ENCODE data around the gene TSEN54.
"Not testable (repeated sequence)": the region's sequence is repeated elsewhere in the genome, so short reads cannot be mapped to it uniquely, and the experiment has no call there.

TSEN54 gene

DNA sequence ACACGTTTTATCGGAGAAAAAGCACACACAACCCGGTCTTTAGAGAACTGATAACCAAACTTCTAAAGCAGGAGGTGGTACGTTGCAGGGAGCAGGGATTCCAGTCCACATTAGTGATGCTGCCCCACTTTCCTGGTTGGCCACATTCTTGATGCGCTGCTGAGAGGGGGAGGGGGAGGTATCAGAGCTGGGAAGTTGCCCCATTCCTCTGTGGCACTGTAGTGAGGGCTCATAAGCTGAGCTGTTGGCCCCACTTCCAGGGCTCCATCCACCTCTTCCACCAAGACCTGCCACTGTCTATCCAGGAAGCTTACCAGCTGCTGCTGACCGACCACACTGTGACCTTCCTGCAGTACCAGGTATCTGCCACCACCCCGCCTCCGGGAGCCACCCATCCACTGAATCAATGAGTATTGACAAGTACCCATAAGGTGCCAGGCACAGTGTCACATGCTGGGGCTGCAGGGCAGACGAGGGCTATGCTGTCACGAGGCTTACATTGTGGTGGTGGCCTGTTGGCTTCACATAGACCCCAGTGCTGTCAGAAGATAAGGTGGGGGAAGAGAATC is 1.1 kb downstream of the TSEN54 start:
- in situ Hi-C loops (cut with MboI; ENCODE audit: low sequenced_read_pairs): loop anchor here (10.0 kb wide), 1 partner anchor 213 kb away; no protein-coding TSS in a partner anchor

DNA sequence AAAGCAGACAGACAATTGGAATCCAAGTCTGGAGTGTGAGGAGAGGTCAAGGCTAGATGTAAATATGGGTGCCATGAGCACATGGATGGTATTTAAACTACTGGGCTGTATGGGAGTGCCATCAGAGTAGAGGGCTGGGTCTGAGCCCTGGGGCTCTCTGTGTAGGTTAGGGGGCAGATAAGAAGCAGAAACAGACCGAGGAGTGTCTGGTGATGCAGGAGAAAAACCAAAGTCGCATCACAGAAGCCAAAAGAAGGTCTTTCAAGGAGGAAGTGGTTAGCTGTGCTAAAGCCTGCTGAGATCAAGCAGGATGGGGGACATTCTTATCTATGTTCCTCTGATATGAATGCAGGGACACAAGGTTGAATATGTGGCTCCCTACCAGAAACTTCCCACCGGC is 1.9 kb downstream of the TSEN54 start:
- in situ Hi-C loops (cut with MboI; ENCODE audit: low sequenced_read_pairs): loop anchor here (10.0 kb wide), 1 partner anchor 213 kb away; no protein-coding TSS in a partner anchor

DNA sequence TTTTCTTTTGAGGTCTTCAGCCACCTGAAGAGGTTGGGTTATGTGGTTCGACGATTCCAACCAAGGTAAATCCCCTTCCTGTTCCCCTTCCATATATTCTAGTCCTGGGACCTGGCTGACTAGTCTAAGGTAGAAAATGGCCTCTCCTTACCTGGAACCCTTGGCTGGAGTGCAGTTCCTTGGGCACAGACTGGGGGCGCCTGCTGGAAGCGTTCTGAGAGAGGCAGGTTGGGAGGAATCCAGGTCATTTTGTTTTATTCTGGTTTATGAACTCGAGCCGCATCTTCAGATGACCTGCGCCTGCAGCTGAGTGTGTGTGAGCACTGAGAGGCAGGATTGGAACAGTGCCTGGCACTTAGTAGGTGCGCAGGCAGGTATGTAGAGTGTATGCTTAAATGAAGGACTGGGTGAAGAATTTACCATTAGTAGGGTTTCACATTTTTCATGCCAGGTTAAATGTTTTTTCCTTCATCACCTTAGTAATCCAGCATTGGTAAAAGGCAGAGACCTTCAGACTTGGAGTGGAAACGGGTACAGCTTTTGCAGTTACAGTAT is 2.7 kb downstream of the TSEN54 start:
- in situ Hi-C loops (cut with MboI; ENCODE audit: low sequenced_read_pairs): loop anchor here (10.0 kb wide), 1 partner anchor 214 kb away; no protein-coding TSS in a partner anchor

DNA sequence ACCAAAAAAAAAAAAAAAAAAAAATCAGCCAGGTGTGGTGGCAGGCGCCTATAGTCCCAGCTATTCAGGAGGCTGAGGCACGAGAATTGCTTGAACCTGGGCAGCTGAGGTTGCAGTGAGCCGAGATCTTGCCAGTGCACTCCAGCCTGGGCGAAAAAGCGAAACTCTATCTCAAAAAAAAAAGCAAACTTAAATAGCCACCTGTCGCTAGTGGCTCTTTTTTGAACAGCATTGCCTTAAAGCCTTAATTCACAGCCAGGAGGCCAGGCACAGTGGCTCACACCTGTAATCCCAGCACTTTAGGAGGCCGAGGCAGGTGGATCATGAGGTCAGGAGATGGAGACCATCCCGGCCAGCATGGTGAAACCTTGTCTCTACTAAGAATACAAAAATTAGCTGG is 4.1 kb downstream of the TSEN54 start:
- in situ Hi-C loops (cut with MboI; ENCODE audit: low sequenced_read_pairs): not testable (repeated sequence)

DNA sequence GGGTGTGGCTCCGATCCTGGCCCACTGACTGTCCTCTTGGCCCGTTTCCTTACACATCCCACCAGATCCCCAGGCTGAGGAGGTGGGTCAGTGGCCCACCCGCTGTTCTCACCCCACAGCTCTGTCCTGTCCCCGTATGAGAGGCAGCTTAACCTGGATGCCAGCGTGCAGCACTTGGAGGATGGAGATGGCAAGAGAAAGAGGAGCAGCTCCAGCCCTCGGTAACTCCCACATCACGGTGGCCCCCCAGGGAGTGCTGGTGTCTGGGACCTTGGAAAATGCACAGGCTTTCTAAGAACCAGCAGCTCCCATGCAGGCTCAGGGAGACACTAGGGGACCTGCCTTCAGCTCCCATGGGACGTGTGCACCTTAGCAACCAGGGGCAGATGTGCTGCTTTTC is 5.0 kb downstream of the TSEN54 start:
- in situ Hi-C loops (cut with MboI; ENCODE audit: low sequenced_read_pairs): no loop called here

DNA sequence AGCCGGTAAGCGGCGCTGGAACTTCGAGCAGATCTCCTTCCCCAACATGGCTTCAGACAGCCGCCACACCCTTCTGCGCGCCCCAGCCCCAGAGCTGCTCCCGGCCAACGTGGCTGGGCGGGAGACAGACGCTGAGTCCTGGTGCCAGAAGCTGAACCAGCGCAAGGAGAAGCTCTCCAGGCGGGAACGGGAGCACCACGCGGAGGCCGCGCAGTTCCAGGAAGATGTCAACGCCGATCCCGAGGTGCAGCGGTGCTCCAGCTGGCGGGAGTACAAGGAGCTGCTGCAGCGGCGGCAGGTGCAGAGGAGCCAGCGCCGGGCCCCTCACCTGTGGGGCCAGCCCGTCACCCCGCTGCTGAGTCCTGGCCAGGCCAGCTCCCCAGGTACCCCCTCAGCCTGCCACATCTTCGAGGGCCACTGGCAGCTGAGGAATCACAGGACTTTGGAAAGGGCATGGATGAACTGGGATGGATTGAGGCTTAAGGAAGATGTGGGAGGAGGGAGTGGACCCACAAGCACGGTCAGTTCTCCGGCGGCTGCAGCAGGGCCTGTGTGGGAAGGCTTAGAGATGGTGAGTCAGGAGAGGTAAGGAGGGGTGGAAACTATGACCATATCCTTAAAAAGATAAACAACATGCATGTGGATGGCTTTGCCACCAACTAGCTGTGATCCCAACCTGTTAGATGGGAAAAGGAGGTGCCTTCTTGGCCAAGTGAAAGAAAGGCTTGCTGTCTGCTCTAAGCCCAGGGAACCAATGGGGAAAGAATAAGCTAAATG is 5.8 kb downstream of the TSEN54 start:
- in situ Hi-C loops (cut with MboI; ENCODE audit: low sequenced_read_pairs): no loop called here

DNA sequence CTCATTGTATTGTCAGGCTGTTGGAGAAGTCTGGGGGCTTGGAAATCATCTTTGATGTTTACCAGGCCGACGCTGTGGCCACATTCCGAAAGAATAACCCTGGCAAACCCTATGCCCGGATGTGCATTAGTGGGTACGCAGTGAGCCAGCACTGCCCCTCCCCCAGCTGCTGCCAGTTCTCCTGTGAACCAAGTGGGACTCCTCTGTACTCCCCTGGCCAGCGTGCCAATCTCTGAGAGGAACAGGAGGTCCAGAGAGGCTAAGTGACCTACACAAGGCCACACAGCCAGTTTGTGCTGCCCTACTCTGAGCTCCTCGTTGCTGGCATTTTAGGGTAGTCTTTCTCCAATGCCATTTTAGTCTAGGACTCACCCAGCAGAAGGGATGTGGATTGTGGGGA is 7.3 kb downstream of the TSEN54 start:
- in situ Hi-C loops (cut with MboI; ENCODE audit: low sequenced_read_pairs): no loop called here

DNA sequence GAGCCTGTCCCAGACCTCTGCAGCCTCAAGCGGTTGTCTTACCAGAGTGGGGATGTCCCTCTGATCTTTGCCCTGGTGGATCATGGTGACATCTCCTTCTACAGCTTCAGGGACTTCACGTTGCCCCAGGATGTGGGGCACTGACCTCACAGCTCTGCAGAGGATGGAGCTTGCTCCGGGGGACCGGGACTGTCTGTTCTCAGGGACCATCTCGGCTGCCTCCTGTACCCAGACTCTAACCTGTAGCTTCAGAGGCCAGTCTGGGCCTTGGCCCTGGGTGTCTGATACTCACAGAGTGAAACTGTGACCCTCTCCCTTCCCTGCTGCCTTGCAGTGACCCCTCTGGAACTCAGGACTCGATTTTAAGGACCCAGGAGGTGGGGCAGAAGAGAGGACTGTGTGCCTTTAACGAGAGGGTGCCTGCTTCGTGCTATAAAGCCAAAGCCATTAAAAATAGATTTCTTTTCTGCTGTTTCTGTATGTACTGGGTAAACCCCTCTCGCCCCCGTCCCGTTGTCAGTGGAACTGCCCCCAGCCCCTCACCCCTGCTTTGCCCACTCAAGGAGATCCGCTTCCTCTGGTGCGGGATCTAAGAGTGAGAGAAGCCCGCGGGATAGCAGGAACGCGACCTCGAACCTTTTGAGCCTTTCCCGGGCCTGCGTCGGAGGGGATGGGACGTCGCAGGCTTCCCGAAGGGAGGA is 8.1 kb downstream of the TSEN54 start:
- in situ Hi-C loops (cut with MboI; ENCODE audit: low sequenced_read_pairs): no loop called here

DNA sequence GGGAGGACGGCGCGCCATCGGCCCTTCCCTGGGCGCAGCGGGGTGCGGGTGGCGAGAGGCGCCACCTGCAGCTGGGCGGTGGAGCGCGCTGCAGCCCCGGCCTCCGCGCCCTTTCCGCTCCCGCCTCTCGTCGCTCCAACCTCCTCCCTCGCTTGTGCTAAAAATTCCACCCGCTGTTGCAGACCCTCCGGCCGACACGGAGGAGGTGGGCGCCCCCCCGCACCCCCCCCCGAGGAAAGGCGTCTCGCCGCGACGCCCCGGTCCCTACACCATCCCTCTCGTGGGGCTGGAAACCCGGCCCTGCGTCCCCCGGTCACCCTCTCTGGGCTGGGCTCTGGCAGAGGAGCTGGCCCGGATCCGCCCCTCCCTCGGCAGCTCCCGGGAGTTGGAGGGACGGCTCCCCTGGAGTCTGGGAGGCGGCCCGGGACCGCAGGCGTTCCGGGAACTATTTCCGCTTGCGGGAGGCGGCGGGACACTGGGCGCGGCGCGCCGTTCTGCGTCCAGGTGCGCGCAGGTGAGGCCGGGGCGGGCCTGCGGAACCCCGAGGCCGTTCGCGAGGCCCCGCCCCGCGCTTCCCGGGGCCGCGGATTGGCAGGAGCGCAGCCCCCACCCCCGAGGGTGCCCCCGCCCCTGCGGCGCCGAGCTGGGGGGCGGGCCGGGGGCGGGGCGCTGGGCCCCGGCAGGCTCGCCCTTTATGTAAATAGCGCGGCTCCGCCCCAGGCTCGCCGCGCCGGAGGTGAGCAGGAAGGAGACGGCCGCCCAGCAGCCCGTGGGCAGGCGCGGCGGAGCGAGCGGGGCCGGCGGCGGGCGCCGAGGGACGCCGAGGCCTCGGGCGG is 8.9 kb downstream of the TSEN54 start, which contains the start of gene LLGL2:
LLGL2 (plus strand) TSS at position 728 of the 836 bp plus-strand sequence. CDS start 17,730 bp downstream, outside the sequence.
- in situ Hi-C loops (cut with MboI; ENCODE audit: low sequenced_read_pairs): no loop called here

DNA sequence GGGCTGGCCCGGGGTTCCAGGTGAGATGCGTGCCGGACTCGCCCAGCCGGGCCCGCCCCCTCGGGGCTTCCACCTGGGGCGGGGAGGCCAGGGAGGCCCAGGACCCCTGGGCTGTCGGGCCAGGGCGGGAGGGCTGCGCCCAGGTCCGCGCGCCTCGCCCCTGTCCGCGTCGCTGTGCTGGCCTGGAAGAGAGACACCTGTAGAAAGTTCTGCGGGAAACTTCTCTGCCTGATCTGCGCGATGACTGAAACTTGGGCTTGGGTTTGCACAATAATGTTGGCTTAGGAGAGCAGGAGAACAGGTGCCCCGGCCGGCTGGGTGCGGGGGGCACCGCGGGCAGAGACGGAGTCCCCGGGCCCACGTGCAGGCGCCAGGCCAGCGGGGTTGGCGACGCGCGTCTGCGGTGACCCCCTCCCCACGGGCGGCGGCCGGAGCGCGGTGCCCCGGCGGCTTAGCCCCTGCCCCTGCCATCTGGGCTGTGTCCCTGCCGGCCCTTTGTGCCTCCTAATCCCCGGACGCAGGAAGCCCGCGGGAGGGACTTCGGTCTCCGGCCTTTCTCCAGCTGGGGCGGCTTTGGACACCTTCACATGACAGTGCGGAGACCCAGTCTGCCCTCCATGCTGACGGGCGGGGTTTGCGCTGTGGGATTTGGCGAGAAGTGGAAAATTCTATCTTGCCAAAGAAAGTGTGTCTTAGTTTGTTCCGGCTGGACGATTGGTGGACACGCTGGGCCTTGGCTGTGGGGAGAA is 9.7 kb downstream of the TSEN54 start:
- in situ Hi-C loops (cut with MboI; ENCODE audit: low sequenced_read_pairs): no loop called here

DNA sequence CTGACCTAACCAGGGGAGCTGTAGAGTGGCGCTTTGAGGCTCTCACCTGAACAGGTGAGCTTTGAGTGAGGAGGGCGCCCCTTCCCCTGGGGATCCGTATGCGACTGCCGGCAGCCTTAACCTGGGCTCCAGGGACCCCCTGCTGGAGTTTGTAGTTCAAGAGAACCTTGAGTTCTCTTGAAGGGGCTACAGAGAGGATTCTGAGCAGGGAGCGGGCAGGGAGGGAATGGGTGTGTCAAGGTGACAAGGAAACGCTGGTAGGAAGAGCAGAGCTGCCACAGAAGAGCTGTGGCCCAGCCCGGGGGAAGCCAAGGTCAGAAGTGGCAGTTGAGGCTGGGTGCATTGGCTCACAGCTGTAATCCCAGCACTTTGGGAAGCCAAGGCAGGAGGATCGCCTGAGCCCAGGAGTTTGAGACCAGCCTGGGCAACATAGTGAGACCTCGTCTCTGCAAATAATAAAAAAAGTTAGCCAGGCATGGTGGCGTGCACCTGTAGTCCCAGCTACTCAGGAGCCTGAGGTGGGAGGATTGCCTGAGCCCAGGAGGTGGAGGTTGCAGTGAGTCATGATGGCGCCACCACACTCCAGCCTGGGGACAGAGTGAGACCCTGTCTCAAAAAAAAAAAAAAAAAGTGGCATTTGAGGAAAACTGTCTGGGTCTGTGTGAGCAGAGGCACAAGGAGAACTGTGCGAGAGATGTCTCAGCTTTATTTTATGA is 10.4 kb downstream of the TSEN54 start:
- in situ Hi-C loops (cut with MboI; ENCODE audit: low sequenced_read_pairs): no loop called here

DNA sequence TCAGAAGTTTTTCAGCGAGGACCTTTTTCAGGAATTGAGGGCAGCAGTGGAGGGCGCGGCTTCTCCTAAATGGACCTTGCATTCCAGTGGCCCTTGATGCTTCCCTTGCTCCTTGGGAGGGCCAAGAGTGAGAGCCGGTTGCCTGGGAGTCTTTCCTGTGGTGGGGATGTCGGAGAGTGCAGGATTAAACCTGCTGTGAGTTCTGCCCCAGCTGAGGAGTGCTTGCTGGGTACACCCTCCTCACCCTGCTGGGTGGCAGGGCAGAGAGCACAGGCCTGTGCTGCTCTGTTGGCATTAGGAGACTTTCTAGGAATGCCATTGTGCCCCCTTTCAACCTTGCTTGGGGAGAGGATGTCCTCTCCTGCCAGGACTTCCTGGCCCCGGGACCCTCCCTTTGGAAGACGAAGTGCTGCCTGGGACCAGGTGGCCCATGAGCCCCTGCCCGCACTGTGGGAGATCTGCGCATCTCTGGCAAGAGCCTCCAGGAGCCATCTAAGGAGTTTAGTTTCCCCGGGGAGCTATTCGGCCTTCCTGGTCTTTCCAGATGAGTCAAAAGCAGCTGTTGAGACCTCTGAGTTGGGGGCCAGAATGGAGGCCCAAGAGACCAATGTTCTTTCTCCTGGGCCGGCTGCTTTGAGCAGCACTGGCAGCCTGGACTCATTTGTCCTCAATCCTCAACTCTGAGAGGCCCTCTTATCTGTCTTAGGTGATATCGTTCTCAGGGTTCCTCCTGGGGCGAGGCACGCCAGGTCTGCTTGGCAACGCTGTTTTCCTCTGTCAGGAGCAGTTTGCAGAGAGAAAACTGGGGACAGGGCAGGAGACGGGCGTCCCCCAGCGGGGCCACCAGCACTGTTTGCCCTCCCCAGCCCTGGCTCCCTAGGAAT is 14.8 kb downstream of the TSEN54 start:
- in situ Hi-C loops (cut with MboI; ENCODE audit: low sequenced_read_pairs): no loop called here

DNA sequence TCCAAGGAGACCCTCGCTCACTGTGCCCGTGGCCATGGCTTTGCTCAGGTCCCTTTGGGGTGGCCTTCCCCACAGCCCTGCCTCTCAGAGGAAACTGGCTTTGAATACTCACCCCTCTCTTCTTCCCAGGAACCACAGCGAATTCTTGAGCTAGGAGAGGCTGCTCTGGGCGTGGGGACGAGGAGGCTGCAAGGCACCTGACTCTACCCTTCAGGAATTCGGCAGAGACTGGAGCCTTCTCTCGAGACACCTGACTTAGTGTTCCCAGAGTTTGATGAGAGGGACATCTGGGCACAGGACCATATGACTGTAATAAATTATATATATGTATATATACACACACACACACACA is 15.4 kb downstream of the TSEN54 start:
- in situ Hi-C loops (cut with MboI; ENCODE audit: low sequenced_read_pairs): no loop called here

DNA sequence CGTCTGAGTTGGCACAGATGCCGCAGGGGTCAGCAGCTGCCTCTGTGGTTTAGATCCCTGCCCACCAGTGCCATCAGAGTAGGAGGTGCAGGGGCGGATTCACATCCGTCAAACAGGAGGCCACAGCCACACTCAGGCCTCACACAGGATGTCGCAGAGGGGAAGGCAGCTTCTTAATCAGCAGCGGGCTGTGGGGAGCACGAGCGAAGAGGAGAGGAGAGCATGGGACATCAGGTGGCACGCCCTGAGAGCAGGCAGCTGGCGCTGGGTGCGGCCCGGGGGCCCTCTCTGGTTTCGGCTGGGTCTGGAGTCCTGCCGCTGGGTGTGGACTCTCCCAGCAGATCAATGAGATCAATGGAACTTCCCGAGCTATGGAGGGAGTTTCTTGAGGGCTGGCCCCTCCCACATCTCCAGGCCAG is 18.8 kb downstream of the TSEN54 start:
- in situ Hi-C loops (cut with MboI; ENCODE audit: low sequenced_read_pairs): no loop called here

DNA sequence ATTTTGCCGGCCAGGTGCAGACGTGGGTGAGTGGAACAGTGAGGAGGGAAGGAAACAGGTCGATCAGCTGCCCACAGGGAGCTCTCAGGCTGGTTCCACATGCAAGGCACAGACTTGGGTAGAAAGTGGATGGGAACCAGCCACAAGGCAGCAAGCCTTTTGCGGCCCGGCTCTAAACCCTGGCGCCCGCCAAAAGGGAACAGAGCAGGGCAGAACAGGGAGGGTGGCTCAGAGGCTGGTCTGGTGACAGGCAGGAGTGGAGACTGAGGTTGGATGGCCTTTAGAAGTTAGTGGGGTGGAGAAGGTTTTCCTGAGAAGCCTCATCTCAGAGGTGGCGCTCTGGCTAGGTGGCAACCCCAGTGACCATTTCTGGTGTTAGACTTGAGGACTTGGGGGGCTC is 19.5 kb downstream of the TSEN54 start:
- in situ Hi-C loops (cut with MboI; ENCODE audit: low sequenced_read_pairs): no loop called here

DNA sequence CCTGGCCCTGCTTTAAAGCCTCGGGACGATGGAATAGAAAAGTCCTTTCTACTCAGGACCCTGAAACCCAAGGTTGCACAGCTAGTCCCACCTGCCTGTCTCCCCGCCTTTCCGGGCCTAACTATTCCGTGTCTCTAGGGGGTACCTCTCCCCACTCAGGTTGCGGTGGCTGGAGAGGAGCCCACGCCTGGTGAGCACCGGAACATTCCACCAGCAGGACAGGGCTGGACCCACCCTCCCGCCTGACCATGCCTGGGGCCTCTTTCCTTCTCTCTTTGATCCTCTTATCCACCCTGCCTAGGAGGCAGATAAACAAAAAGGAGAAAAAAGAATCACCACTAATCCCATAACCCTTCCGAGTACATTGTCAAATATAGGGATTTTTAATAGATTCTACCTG is 20.0 kb downstream of the TSEN54 start:
- in situ Hi-C loops (cut with MboI; ENCODE audit: low sequenced_read_pairs): no loop called here

DNA sequence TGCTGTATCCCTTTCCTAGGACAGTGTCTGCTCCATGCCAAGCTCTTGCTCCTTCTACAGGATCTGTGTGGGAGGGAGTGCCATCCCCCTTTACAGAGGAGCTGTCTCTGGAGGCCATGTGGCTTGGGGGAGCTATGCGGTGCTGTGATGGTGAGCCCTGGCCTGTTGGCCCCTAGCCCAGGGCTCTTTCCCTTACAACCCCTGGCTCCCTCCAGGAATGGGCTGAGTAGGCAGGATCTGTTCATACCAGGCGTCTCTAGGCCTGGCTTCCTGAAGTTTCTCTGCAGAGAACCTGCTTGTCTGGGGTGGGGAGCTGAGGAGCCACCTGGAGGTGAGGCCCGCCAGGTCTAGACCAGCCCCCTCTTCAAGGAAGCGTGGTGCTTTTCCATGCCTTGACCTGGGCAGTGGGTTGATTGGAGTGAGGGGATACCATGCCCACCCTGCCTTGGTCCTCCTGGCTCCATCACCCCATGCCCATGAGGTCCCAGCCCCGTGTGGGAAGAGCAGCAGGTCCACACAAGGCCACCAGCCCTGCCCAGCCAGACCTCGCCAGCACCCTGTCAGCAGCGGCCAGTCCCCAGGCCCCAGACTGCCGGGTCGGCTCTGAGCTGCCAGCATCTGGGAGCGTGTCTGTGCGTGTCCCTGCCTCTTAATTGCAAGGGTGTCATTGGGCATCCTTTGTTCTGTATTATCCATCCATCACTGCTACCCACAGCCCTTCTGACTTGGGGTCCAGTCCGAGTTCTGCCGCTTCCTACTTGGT is 23.8 kb downstream of the TSEN54 start:
- in situ Hi-C loops (cut with MboI; ENCODE audit: low sequenced_read_pairs): no loop called here

Measured in HL-60/S4 (cell line).